H1 (cell line): ENCODE results near the gene ALDH1L2. TPM values are rescaled to one million over a fixed set of nuclear protein-coding genes. Genes with fewer than 3 reads are reported as not detected.

Experiments used
- CTCF ChIA-PET: fragments of 300-600 bp; sonication (Branson Sonifier 250); formaldehyde crosslinking; loops from one replicate; lab custom pipeline; 2021; ENCODE audit not compliant: partially characterized antibody; lab: Charles Lee
- POLR2A ChIA-PET: fragments of 300-600 bp; sonication (Branson Sonifier 250); formaldehyde crosslinking; loops from one replicate; lab custom pipeline; 2021; ENCODE audit warnings: inconsistent platforms; ENCODE audit not compliant: partially characterized antibody; lab: Charles Lee
- DNase-seq, 2 experiments: peaks; one replicate each; pipeline versions ENCODE4 v3.0.0 to v3.0.0-alpha.2; 2010 to 2022; ENCODE audit warnings: low spot score in 2 of 2, low read depth in 1 of 2, mixed read lengths in 1 of 2
- FAIRE-seq: peaks from 2 replicates; lab custom pipeline; 2011; peaks lifted over from hg19 to GRCh38; lab: Jason Lieb, UNC
- H2AFZ ChIP-seq: 2 replicates; pipeline ENCODE4 v1.8.1; 2012; ENCODE audit warnings: low read length, inconsistent platforms
- H2AK5ac ChIP-seq: 2 replicates; pipeline ENCODE4 v1.6.1; 2013; ENCODE audit warnings: low read depth, low read length
- H2BK120ac ChIP-seq: replicated peaks from 2 replicates; pipeline ENCODE3; 2013; ENCODE audit warnings: low read depth, low read length, inconsistent platforms
- H2BK12ac ChIP-seq: 2 replicates; pipeline ENCODE4 v1.6.1; 2013; ENCODE audit warnings: low read depth, low read length
- H2BK15ac ChIP-seq: 2 replicates; pipeline ENCODE4 v1.6.1; 2013; ENCODE audit warnings: low read length
- H2BK20ac ChIP-seq: 2 replicates; pipeline ENCODE4 v1.6.1; 2013; ENCODE audit warnings: low read length
- H2BK5ac ChIP-seq: 2 replicates; pipeline ENCODE4 v1.6.1; 2013; ENCODE audit warnings: low read depth, low read length
- H3K14ac ChIP-seq: 2 replicates; pipeline ENCODE4 v1.6.1; 2013; ENCODE audit warnings: inconsistent platforms; ENCODE audit not compliant: insufficient read length
- H3K18ac ChIP-seq: 2 replicates; pipeline ENCODE4 v1.6.1; 2013; ENCODE audit warnings: low read length; ENCODE audit errors: extremely low read depth
- H3K23ac ChIP-seq: 2 replicates; pipeline ENCODE4 v1.6.1; 2013; ENCODE audit warnings: inconsistent platforms; ENCODE audit not compliant: insufficient read length
- H3K23me2 ChIP-seq: 2 replicates; pipeline ENCODE4 v1.6.1; 2013; ENCODE audit warnings: low read depth, low read length
- H3K27ac ChIP-seq: 2 replicates; pipeline ENCODE4 v1.6.1; 2011; ENCODE audit warnings: low read depth, low read length, inconsistent platforms
- H3K27me3 ChIP-seq, 4 experiments: replicated peaks in 1 of 4; 1 replicate in 1 of 4; 2 replicates in 3 of 4; pipeline versions ENCODE4 v1.6.1 to v1.8.1; 2011 to 2013; ENCODE audit warnings: low read length in 3 of 4, mild to moderate bottlenecking in 3 of 4, inconsistent platforms in 2 of 4, mixed read lengths in 2 of 4, moderate library complexity in 1 of 4; ENCODE audit not compliant: control insufficient read depth in 3 of 4, insufficient read depth in 3 of 4; ENCODE audit errors: extremely low read depth in 1 of 4
- H3K36me3 ChIP-seq, 4 experiments: 2 replicates each; pipeline versions ENCODE4 v1.6.1 to v1.8.1; 2011 to 2013; ENCODE audit warnings: mild to moderate bottlenecking in 4 of 4, low read length in 3 of 4, moderate library complexity in 2 of 4, control low read depth in 1 of 4, inconsistent platforms in 1 of 4; ENCODE audit not compliant: insufficient read depth in 4 of 4, control insufficient read depth in 2 of 4
- H3K4ac ChIP-seq: replicated peaks from 2 replicates; pipeline ENCODE3; 2013; ENCODE audit warnings: low read length, low read depth, mixed read lengths, inconsistent platforms; ENCODE audit not compliant: insufficient read length
- H3K4me1 ChIP-seq, 4 experiments: replicated peaks in 1 of 4; 1 replicate in 1 of 4; 2 replicates in 3 of 4; pipeline versions ENCODE4 v1.6.1 to v1.8.1; 2011 to 2013; ENCODE audit warnings: low read length in 3 of 4, inconsistent platforms in 2 of 4, mixed read lengths in 1 of 4; ENCODE audit not compliant: insufficient read depth in 4 of 4, control insufficient read depth in 3 of 4
- H3K4me2 ChIP-seq, 2 experiments: 2 replicates each; pipeline versions ENCODE4 v1.6.1 to v1.8.1; 2011 to 2013; ENCODE audit warnings: low read depth in 2 of 2, low read length in 2 of 2, control low read depth in 1 of 2, inconsistent platforms in 1 of 2, mild to moderate bottlenecking in 1 of 2; ENCODE audit not compliant: insufficient read depth in 1 of 2
- H3K4me3 ChIP-seq, 4 experiments: fragments of 200-600, 300-600 bp in 1 of 4; sonication (generic), shearing (Covaris generic), sonication (Bioruptor Twin) in 1 of 4; 2 replicates each; pipeline versions ENCODE4 v1.5.1 to v1.8.1; 2011 to 2016; ENCODE audit warnings: low read length in 4 of 4, low read depth in 3 of 4, control low read depth in 2 of 4, inconsistent platforms in 2 of 4, mild to moderate bottlenecking in 2 of 4, mixed read lengths in 1 of 4, moderate library complexity in 1 of 4; ENCODE audit not compliant: insufficient read depth in 2 of 4; ENCODE audit errors: extremely low read depth in 1 of 4
- H3K56ac ChIP-seq: replicated peaks from 2 replicates; pipeline ENCODE3; 2013; ENCODE audit warnings: low read depth, mild to moderate bottlenecking, mixed read lengths, low read length, inconsistent platforms; ENCODE audit not compliant: insufficient read length
- H3K79me1 ChIP-seq: 2 replicates; pipeline ENCODE4 v1.6.1; 2013; ENCODE audit warnings: low read depth, low read length, control low read depth
- H3K79me2 ChIP-seq, 2 experiments: 2 replicates each; pipeline versions ENCODE4 v1.6.1 to v1.8.1; 2012 to 2013; ENCODE audit warnings: low read length in 2 of 2, mild to moderate bottlenecking in 2 of 2, inconsistent platforms in 1 of 2; ENCODE audit not compliant: insufficient read depth in 2 of 2, control insufficient read depth in 1 of 2
- H3K9ac ChIP-seq, 4 experiments: replicated peaks in 1 of 4; 1 replicate in 1 of 4; 2 replicates in 3 of 4; pipeline versions ENCODE4 v1.6.1 to v1.8.1; 2011 to 2013; ENCODE audit warnings: low read depth in 3 of 4, low read length in 3 of 4, control low read depth in 2 of 4, mild to moderate bottlenecking in 2 of 4, moderate library complexity in 2 of 4, inconsistent platforms in 1 of 4; ENCODE audit errors: extremely low read depth in 1 of 4
- H3K9me3 ChIP-seq, 2 experiments: 2 replicates each; pipeline versions ENCODE4 v1.6.1 to v1.8.1; 2012 to 2013; ENCODE audit warnings: mild to moderate bottlenecking in 2 of 2, moderate library complexity in 2 of 2, control low read depth in 1 of 2, inconsistent platforms in 1 of 2, low read depth in 1 of 2, low read length in 1 of 2, mixed read lengths in 1 of 2; ENCODE audit not compliant: insufficient read depth in 2 of 2
- H4K20me1 ChIP-seq, 2 experiments: replicated peaks in 1 of 2; 2 replicates each; pipeline versions ENCODE3 to v1.8.1; 2011 to 2013; ENCODE audit warnings: inconsistent platforms in 2 of 2, low read length in 2 of 2, mild to moderate bottlenecking in 1 of 2; ENCODE audit not compliant: insufficient read depth in 2 of 2, control insufficient read depth in 1 of 2
- H4K5ac ChIP-seq: 2 replicates; pipeline ENCODE4 v1.6.1; 2013; ENCODE audit warnings: low read length, low read depth, mixed read lengths, inconsistent platforms; ENCODE audit not compliant: insufficient read length
- H4K8ac ChIP-seq: 2 replicates; pipeline ENCODE4 v1.8.0; 2013; ENCODE audit warnings: mild to moderate bottlenecking, moderate library complexity, low read length, inconsistent platforms; ENCODE audit not compliant: insufficient read depth; ENCODE audit errors: extremely low read depth
- H4K91ac ChIP-seq: replicated peaks from 2 replicates; pipeline ENCODE3; 2013; ENCODE audit warnings: low read length, mixed read lengths, inconsistent platforms; ENCODE audit not compliant: insufficient read length
- EZH2 ChIP-seq: fragments of 200-600 bp; sonication (generic); IDR thresholded peaks from 2 replicates; pipeline ENCODE4 v1.7.1; 2012; ENCODE audit warnings: low read depth, mild to moderate bottlenecking, moderate library complexity, low read length, inconsistent platforms; ENCODE audit not compliant: severe bottlenecking
- JUND ChIP-seq: IDR thresholded peaks from 2 replicates; pipeline ENCODE4 v1.6.1; 2011; ENCODE audit warnings: mild to moderate bottlenecking, improper control_type of control experiment, low read length
- KDM5A ChIP-seq: fragments of 200-600 bp; IDR thresholded peaks from 2 replicates; pipeline ENCODE4 v1.7.1; 2012; ENCODE audit warnings: mild to moderate bottlenecking, low read length, inconsistent platforms, mixed read lengths
- NRF1 ChIP-seq: IDR thresholded peaks from 2 replicates; pipeline ENCODE4 v1.6.1; 2011; ENCODE audit warnings: mild to moderate bottlenecking, low read depth, low read length, improper control_type of control experiment
- SAP30 ChIP-seq: fragments of 300-600 bp; sonication (generic); IDR thresholded peaks from 2 replicates; pipeline ENCODE4 v1.7.1; 2012; ENCODE audit warnings: low read length, moderate library complexity, mild to moderate bottlenecking, inconsistent platforms; ENCODE audit not compliant: insufficient read depth, insufficient replicate concordance
- SIN3A ChIP-seq, 2 experiments: IDR thresholded peaks in 1 of 2; conservative IDR thresholded peaks in 1 of 2; 2 replicates each; pipeline ENCODE4 v1.6.1; 2011 to 2012; ENCODE audit warnings: low read length in 2 of 2, improper control_type of control experiment in 1 of 2, low read depth in 1 of 2, mild to moderate bottlenecking in 1 of 2
- TAF1 ChIP-seq: IDR thresholded peaks from 2 replicates; pipeline ENCODE4 v1.6.1; 2011; ENCODE audit warnings: mild to moderate bottlenecking, low read depth, low read length
- TAF7 ChIP-seq: optimal IDR thresholded peaks from 2 replicates; pipeline ENCODE3; 2011; ENCODE audit warnings: low read depth, mild to moderate bottlenecking, inconsistent platforms, low read length, moderate library complexity, borderline replicate concordance
- YY1 ChIP-seq: IDR thresholded peaks from 2 replicates; pipeline ENCODE4 v1.6.1; 2011; ENCODE audit warnings: low read depth, mild to moderate bottlenecking, low read length
- WGBS, 2 experiments: shearing (Covaris generic) in 1 of 2; methylation state at CpG; one replicate each; pipeline versions ENCODE4 v1.1.6 to v1.1.7; 2013 to 2015; ENCODE audit warnings: low lambda C conversion rate in 2 of 2, mixed read lengths in 2 of 2, inconsistent platforms in 1 of 2, low coverage in 1 of 2, missing lambda C conversion rate in 1 of 2; ENCODE audit not compliant: insufficient replicate concordance in 2 of 2, insufficient coverage in 1 of 2, insufficient read length in 1 of 2; ENCODE audit errors: extremely low coverage in 1 of 2, missing lambda C conversion rate in 1 of 2; 5-methylcytosine and 5-hydroxymethylcytosine counted together
- polyA plus RNA-seq, 7 experiments: library from polyadenylated mRNA; depleted of rRNA in 3 of 7; stranded (reverse) in 5 of 7; unstranded in 2 of 7; fragments of >200 nt in 5 of 7; fragments of 200-250 nt in 2 of 7; gene quantifications; 1 replicate in 5 of 7; 2 replicates in 1 of 7; 4 replicates in 1 of 7; pipeline versions ENCODE4 v1.2.1 to v1.2.3, GENCODE V29; 2011 to 2013; ENCODE audit warnings: missing spikeins in 2 of 7, mixed read lengths in 2 of 7
- total RNA-seq: library from RNA; stranded (reverse); fragmentation: NEBNext Ultra II Directional; extraction: Animal tissue kit (Norgen Biotek cat#: 25700); gene quantifications from 2 replicates; pipeline ENCODE4 v1.2.1, GENCODE V29; 2021
- TF ChIP-seq, protein P1 (sequence below): IDR thresholded peaks from 2 replicates; pipeline ENCODE4 v1.6.1; 2012; ENCODE audit warnings: inconsistent platforms
- TF ChIP-seq, protein P2 (sequence below), 3 experiments: IDR thresholded peaks; 1 replicate in 2 of 3; 2 replicates in 1 of 3; pipeline versions ENCODE4 v1.5.1 to v1.6.1; 2011; ENCODE audit warnings: low read length in 3 of 3, mild to moderate bottlenecking in 3 of 3, inconsistent platforms in 2 of 3, low read depth in 1 of 3, moderate library complexity in 1 of 3; ENCODE audit not compliant: insufficient read depth in 1 of 3; ENCODE audit errors: control extremely low read depth in 1 of 3

Gene ALDH1L2
- total and polyA plus RNA-seq, 2 of the 8 experiments (the other 6 are each of a cell fraction or from before 2014, with no cell fraction given): 3.7 to 7.2 TPM

DNA sequence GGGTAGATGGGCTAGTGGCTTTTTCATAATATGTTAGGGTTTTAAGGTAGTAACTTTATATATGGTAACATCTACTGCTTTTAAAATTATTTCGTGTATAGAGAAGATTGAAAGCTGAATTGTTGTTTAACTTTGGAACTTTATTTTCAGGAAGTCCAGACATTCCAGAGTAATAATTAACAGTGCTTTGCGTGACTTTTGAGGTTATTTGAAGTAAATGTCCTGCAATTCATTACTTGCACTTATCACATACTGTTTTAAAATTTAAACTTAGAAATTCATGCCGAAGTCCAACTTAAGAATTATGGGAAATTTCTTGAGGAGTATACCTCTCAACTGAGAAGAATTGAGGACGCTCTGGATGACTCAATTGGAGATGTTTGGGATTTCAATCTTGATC is 26.6 kb upstream of the ALDH1L2 start:
- H3K9me3 ChIP-seq: no peaks in the 10 kb centered on the region
- peaks cover 8 to 63% of the 10 kb centered on the region in 2 experiments; a peak in 3 of 4 replicates for H3K79me2 ChIP-seq
- H3K4ac ChIP-seq: no peak overlapping the region
- H3K27me3 ChIP-seq: no peaks in the 10 kb centered on the region
- H3K36me3 ChIP-seq: peaks cover 0 to 35% (median 6%) of the 10 kb centered on the region in 4 experiments; a peak in 3 of 8 replicates
- no peak overlapping the region for H3K56ac ChIP-seq
- H3K4me1 ChIP-seq: peaks cover 0 to 4% (median 2%) of the 10 kb centered on the region in 4 experiments; a peak in 4 of 7 replicates
- no peak for DNase-seq
- H2AFZ ChIP-seq: no peak overlapping the region
- peaks cover 0 to 2% of the 10 kb centered on the region in 2 experiments for H4K20me1 ChIP-seq
- H2BK15ac ChIP-seq: no peak overlapping the region
- H3K9ac ChIP-seq: no peak overlapping the region
- H2BK20ac ChIP-seq: no peak overlapping the region
- no peak overlapping the region for H3K14ac ChIP-seq
- no peak overlapping the region for H4K91ac ChIP-seq
- H2BK5ac ChIP-seq: no peak overlapping the region
- H2AK5ac ChIP-seq: no peak overlapping the region
- no peak overlapping the region for H2BK12ac ChIP-seq
- no peaks in the 10 kb centered on the region for H3K79me1 ChIP-seq
- no peak overlapping the region for H3K27ac ChIP-seq
- no peak overlapping the region for H4K8ac ChIP-seq
- no peak overlapping the region for H4K5ac ChIP-seq
- ChIA-PET POLR2A (no interaction called here), CTCF (no interaction called here)
- H3K4me2 ChIP-seq: no peak overlapping the region
- FAIRE-seq: no peak
- H3K4me3 ChIP-seq: no peak overlapping the region
- no peak overlapping the region for H2BK120ac ChIP-seq
- H3K18ac ChIP-seq: no peak overlapping the region
- no peak overlapping the region for H3K23ac ChIP-seq
- peaks cover 3% of the 10 kb centered on the region for H3K23me2 ChIP-seq
- 78% methylated on average over 4 of the region's 4 CpGs; no CpG with 5 or more reads in 1 of the 2 experiments for WGBS, 2 experiments
- TF ChIP-seq NRF1 (no peak), SAP30 (no peak), JUND (no peak), SIN3A (conservative IDR thresholded peaks at IDR 0.05 in 1 of 2, IDR thresholded peaks at IDR 0.05 in 1 of 2; ENCODE audit: low read depth in 1 of 2, low read length in 2 of 2) (no peak), TAF1 (no peak), EZH2 (no peak), YY1 (no peak), KDM5A (no peak), TAF7 (no peak)
- TF ChIP-seq, protein P1, sequence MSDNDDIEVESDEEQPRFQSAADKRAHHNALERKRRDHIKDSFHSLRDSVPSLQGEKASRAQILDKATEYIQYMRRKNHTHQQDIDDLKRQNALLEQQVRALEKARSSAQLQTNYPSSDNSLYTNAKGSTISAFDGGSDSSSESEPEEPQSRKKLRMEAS: no peak
- TF ChIP-seq, protein P2, sequence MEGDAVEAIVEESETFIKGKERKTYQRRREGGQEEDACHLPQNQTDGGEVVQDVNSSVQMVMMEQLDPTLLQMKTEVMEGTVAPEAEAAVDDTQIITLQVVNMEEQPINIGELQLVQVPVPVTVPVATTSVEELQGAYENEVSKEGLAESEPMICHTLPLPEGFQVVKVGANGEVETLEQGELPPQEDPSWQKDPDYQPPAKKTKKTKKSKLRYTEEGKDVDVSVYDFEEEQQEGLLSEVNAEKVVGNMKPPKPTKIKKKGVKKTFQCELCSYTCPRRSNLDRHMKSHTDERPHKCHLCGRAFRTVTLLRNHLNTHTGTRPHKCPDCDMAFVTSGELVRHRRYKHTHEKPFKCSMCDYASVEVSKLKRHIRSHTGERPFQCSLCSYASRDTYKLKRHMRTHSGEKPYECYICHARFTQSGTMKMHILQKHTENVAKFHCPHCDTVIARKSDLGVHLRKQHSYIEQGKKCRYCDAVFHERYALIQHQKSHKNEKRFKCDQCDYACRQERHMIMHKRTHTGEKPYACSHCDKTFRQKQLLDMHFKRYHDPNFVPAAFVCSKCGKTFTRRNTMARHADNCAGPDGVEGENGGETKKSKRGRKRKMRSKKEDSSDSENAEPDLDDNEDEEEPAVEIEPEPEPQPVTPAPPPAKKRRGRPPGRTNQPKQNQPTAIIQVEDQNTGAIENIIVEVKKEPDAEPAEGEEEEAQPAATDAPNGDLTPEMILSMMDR (IDR thresholded peaks at IDR 0.05; ENCODE audit: control extremely low read depth in 1 of 3, insufficient read depth in 1 of 3, low read depth in 1 of 3, low read length in 3 of 3): no peak
